B cell (primary cell): ENCODE data around the gene UBR1. TPM values are rescaled to one million over a fixed set of nuclear protein-coding genes. Genes with fewer than 3 reads are reported as not detected.

Source experiments
- ATAC-seq: fragments of 200-7000 bp; cut with Tn5 transposase; one replicate; pipeline ENCODE4 v1.10.0; 2021; ENCODE audit warnings: low read depth, mild to moderate bottlenecking, moderate number of reproducible peaks, moderate library complexity
- CTCF ChIA-PET: fragments of 350-600 bp; sonication (Branson Sonifier 250); formaldehyde crosslinking; loops from one replicate; lab custom pipeline; 2021; ENCODE audit warnings: antibody characterized with exemption, inconsistent platforms; lab: Charles Lee
- POLR2A ChIA-PET: fragments of 350-600 bp; sonication (Branson Sonifier 250); formaldehyde crosslinking; loops from one replicate; lab custom pipeline; 2021; ENCODE audit warnings: antibody characterized with exemption; lab: Charles Lee
- DNase-seq: peaks from one replicate; pipeline ENCODE4 v3.0.0; 2013
- H2AFZ ChIP-seq: 2 replicates; pipeline ENCODE4 v1.6.1; 2012; ENCODE audit warnings: mild to moderate bottlenecking, low read depth, low read length; ENCODE audit not compliant: insufficient read depth, poor library complexity, severe bottlenecking
- H3K27ac ChIP-seq, 2 donors: 1 replicate in 1 of 2; 2 replicates in 1 of 2; pipeline ENCODE4 v1.5.1; 2012 to 2013; ENCODE audit warnings: low read length in 2 of 2, mild to moderate bottlenecking in 2 of 2, moderate library complexity in 1 of 2
- H3K27me3 ChIP-seq, 4 experiments: fragments of 200-600 bp in 1 of 4; sonication (generic) in 1 of 4; replicated peaks in 1 of 4; 1 replicate in 2 of 4; 2 replicates in 2 of 4; pipeline versions ENCODE4 v1.6.1 to v1.7.0; 2013 to 2016; ENCODE audit warnings: low read length in 3 of 4, mild to moderate bottlenecking in 2 of 4, mixed read lengths in 1 of 4, moderate library complexity in 1 of 4; ENCODE audit not compliant: insufficient read depth in 4 of 4, control insufficient read depth in 3 of 4; ENCODE audit errors: control extremely low read depth in 1 of 4
- H3K36me3 ChIP-seq, 2 experiments: replicated peaks in 1 of 2; 1 replicate in 1 of 2; 2 replicates in 1 of 2; pipeline versions ENCODE4 v1.6.1 to v1.7.1; 2013; ENCODE audit warnings: low read length in 1 of 2; ENCODE audit not compliant: insufficient read depth in 2 of 2, control insufficient read depth in 1 of 2; ENCODE audit errors: control extremely low read depth in 1 of 2, extremely low read depth in 1 of 2
- H3K4me1 ChIP-seq, 2 donors: fragments of 200-600 bp in 1 of 2; sonication (generic) in 1 of 2; 1 replicate in 1 of 2; 2 replicates in 1 of 2; pipeline versions ENCODE4 v1.5.1 to v1.6.1; 2013 to 2017; ENCODE audit warnings: low read length in 2 of 2; ENCODE audit not compliant: control insufficient read depth in 2 of 2, insufficient read depth in 2 of 2
- H3K4me2 ChIP-seq: replicated peaks from 2 replicates; pipeline ENCODE3; 2012; ENCODE audit warnings: mild to moderate bottlenecking, low read depth, low read length; ENCODE audit not compliant: poor library complexity, severe bottlenecking
- H3K4me3 ChIP-seq, 5 experiments: fragments of 200-600 bp in 1 of 5; sonication (generic) in 1 of 5; 1 replicate in 3 of 5; 2 replicates in 2 of 5; pipeline versions ENCODE4 v1.5.1 to v1.7.0; 2011 to 2016; ENCODE audit warnings: low read length in 4 of 5, mild to moderate bottlenecking in 4 of 5, low read depth in 2 of 5, control low read depth in 1 of 5, moderate library complexity in 1 of 5; ENCODE audit not compliant: insufficient read depth in 1 of 5; ENCODE audit errors: control extremely low read depth in 1 of 5, extremely low read depth in 1 of 5
- H3K79me2 ChIP-seq: fragments of 200-600 bp; sonication (generic); one replicate; pipeline ENCODE4 v1.6.0; 2016; ENCODE audit warnings: low read length; ENCODE audit not compliant: control insufficient read depth, insufficient read depth
- H3K9ac ChIP-seq: fragments of 200-600 bp; sonication (generic); 2 replicates; pipeline ENCODE4 v1.6.1; 2017; ENCODE audit warnings: mild to moderate bottlenecking, low read length, moderate library complexity
- H3K9me3 ChIP-seq, 3 donors: one replicate each; pipeline versions ENCODE4 v1.6.1 to v1.7.1; 2013; ENCODE audit warnings: low read length in 2 of 3; ENCODE audit not compliant: control insufficient read depth in 2 of 3, insufficient read depth in 1 of 3; ENCODE audit errors: control extremely low read depth in 1 of 3
- H4K20me1 ChIP-seq: 2 replicates; pipeline ENCODE4 v1.6.0; 2012; ENCODE audit warnings: mild to moderate bottlenecking, low read length; ENCODE audit not compliant: insufficient read depth, control insufficient read depth, poor library complexity, severe bottlenecking
- H3K27ac Mint-ChIP-seq: one replicate; pipeline ENCODE4 v1.8.0; 2021; ENCODE audit warnings: mixed read lengths
- H3K27me3 Mint-ChIP-seq: one replicate; pipeline ENCODE4 v1.8.0; 2021; ENCODE audit warnings: mixed read lengths
- H3K4me1 Mint-ChIP-seq: one replicate; pipeline ENCODE4 v1.8.0; 2021; ENCODE audit warnings: mixed read lengths
- H3K4me3 Mint-ChIP-seq: one replicate; pipeline ENCODE4 v1.8.0; 2021; ENCODE audit warnings: mixed read lengths
- H3K9me3 Mint-ChIP-seq: one replicate; pipeline ENCODE4 v1.8.0; 2022; ENCODE audit warnings: mixed read lengths; ENCODE audit not compliant: insufficient read depth
- CTCF ChIP-seq: fragments of 200-600 bp; IDR thresholded peaks from one replicate; pipeline ENCODE4 v1.8.0; 2022; ENCODE audit warnings: antibody characterized with exemption, mild to moderate bottlenecking
- EZH2 ChIP-seq: IDR thresholded peaks from 2 replicates; pipeline ENCODE4 v1.6.1; 2012; ENCODE audit warnings: borderline replicate concordance, low read depth, mild to moderate bottlenecking, moderate library complexity, low read length; ENCODE audit not compliant: insufficient read depth, poor library complexity, severe bottlenecking
- WGBS: methylation state at CpG from one replicate; pipeline ENCODE4 v1.1.5; 2013; ENCODE audit warnings: missing lambda C conversion rate; ENCODE audit not compliant: insufficient coverage; 5-methylcytosine and 5-hydroxymethylcytosine counted together
- intact Hi-C: fragments of 100-400 bp; cut with micrococcal nuclease; formaldehyde crosslinking; loops from one replicate; pipeline ENCODE4 v1.10.0; 2022
- polyA plus RNA-seq: library from polyadenylated mRNA; depleted of rRNA; stranded (reverse); fragments of >200 nt; gene quantifications from 2 replicates; pipeline ENCODE4 v1.2.3, GENCODE V29; 2012
- total RNA-seq, 2 donors: library from RNA; stranded (reverse); fragments of 120-200 nt in 1 of 2; gene quantifications; 1 replicate in 1 of 2; 2 replicates in 1 of 2; pipeline versions ENCODE4 v1.2.3 to v1.2.4, GENCODE V29; 2013 to 2022

Gene UBR1
- total and polyA plus RNA-seq, 2 donors (not counting 1 experiment from before 2014, with no cell fraction given): 9.7 to 66.7 TPM

DNA sequence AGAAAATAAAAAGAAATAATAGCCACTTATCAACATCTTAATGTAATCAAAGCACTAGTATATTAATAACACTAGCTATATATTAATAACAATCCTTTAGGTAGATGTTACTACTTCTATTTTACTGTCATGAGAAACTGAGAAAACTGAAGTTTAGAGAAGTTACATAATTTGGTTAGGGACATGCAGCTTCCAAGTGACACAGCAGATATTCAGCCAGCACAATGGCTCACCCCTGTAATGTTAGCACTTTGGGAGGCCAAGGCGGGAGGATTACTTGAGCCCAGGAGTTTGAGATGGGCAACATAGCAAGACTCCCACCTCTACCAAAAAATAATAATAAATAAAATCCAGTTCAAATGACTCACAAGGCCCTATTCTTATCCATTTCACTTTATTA lies 1.9 kb upstream of the UBR1 start:
- Mint-ChIP-seq H3K9me3 (no peaks in the 10 kb centered on the region), H3K4me1 (peaks cover 35% of the 10 kb centered on the region), H3K27ac (no peak overlapping the region), H3K4me3 (no peak overlapping the region), H3K27me3 (no peaks in the 10 kb centered on the region)
- Histone ChIP-seq H3K79me2 (peaks cover 37% of the 10 kb centered on the region), H3K4me2 (no peak overlapping the region), H3K9ac (no peak overlapping the region), H3K36me3 (peaks cover 0 to 5% of the 10 kb centered on the region in 2 experiments), H3K4me3 (no peak overlapping the region), H3K4me1 (peaks cover 21 to 22% of the 10 kb centered on the region in 2 donors), H2AFZ (no peak overlapping the region), H3K27ac (no peak overlapping the region), H3K9me3 (no peaks in the 10 kb centered on the region), H3K27me3 (no peaks in the 10 kb centered on the region), H4K20me1 (no peaks in the 10 kb centered on the region)
- ChIA-PET POLR2A (no interaction called here), CTCF (no interaction called here)
- TF ChIP-seq EZH2: no peak
- no peak for TF ChIP-seq CTCF
- no peak for DNase-seq
- no peak for ATAC-seq
- WGBS: 100% methylated on average over 1 of the region's 1 CpG
- intact Hi-C loops: no loop called here

DNA sequence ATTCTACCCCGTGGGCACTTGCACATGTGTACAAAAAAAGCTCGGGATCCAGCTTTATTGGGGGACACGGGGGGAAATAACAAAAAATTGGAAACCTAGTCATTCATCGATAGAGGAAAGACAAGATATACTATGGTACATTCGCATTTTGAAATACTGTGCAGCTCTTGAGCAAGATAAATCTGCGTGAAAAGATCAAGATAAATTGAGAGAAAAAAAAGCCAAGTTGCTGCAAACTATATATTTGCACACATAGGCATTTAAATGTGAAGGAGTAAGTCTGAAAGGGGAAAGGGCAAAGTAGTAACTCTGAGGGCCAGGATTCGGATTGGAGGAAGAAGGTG lies 620 bp upstream of the UBR1 start:
- Histone ChIP-seq H3K4me3 (peak overlapping the region; percentile 55 to 99 (median 87)), H3K27me3 (no peaks in the 10 kb centered on the region), H4K20me1 (no peaks in the 10 kb centered on the region), H3K9me3 (no peaks in the 10 kb centered on the region), H3K36me3 (peaks cover 0 to 5% of the 10 kb centered on the region in 2 experiments), H3K27ac (peak overlapping the region; percentile 90 to 96), H3K4me1 (peaks cover 21 to 22% of the 10 kb centered on the region in 2 donors), H3K79me2 (peaks cover 50% of the 10 kb centered on the region), H2AFZ (peak overlapping the region; percentile 77), H3K9ac (peak overlapping the region; percentile 82), H3K4me2 (peak overlapping the region; percentile 80)
- DNase-seq (no peak), ATAC-seq (no peak)
- Mint-ChIP-seq H3K27me3 (no peaks in the 10 kb centered on the region), H3K27ac (peak overlapping the region; percentile 98), H3K9me3 (no peaks in the 10 kb centered on the region), H3K4me3 (peak overlapping the region; percentile 89), H3K4me1 (peaks cover 44% of the 10 kb centered on the region)
- ChIA-PET POLR2A (interaction anchor here (0.7 to 1.8 kb wide), 3 partner anchors 12 to 27 kb away, joined by 3 to 10 read pairs (median 6); partner anchors contain the start of gene TMEM62), CTCF (interaction anchor here (1.0 to 1.5 kb wide), 6 partner anchors 12 to 407 kb away, joined by 3 to 9 read pairs (median 4); no protein-coding TSS in a partner anchor)
- no CpG with 5 or more reads among the region's 7 CpGs for WGBS
- TF ChIP-seq CTCF: no peak
- no peak for TF ChIP-seq EZH2
- intact Hi-C loops: loop anchor here (1.0 kb wide), 5 partner anchors 12 to 224 kb away; partner anchors contain the start of genes CCNDBP1, LCMT2 and TMEM62
